ENCODE data around the gene NR2F1-AS1.
"Not testable (repeated sequence)": the region's sequence is repeated elsewhere in the genome, so short reads cannot be mapped to it uniquely, and the experiment has no call there.

NR2F1-AS1 gene

DNA sequence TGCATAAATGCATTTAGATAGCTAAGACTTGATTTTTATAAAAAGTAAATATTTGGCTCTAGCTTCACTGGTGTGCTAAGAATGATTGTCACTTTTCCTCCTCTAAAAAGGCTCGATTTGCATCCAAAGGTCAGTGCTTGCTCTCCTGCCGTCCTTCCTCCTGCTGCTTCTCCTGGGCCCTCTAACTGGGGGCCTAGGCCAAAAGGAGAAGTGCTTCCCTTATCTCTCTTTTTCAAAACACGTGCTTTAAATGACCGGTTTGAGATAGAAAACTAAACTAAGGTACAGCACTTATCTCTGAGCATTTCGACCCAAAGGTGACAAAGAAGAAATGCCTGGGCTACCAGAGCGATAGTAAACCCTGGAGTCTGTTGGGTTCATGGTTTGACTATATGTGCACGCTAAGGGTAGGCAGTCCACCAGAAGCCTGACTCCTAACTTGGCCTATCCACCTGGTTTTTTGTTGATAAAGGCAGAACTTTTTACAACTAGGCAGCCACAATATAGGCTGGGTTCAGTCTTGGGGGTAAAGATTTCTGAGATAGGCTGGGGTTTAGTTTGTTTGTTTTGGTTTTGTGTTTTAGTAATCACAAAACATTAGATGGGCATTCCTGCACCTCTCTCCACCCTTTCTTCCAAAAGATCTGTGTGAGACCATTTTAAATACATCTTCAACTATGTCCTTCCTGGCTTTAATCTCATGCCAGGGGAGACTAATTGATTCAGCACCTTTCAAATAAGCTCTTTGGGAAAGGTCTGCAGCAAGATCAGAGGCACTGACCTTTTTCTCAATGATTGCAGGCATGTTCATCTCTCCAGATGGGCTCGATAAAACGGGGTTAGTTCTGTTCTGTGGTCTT, 3.8 kb downstream of the NR2F1-AS1 start:
- no peak for DNase-seq
- no peak for ATAC-seq

DNA sequence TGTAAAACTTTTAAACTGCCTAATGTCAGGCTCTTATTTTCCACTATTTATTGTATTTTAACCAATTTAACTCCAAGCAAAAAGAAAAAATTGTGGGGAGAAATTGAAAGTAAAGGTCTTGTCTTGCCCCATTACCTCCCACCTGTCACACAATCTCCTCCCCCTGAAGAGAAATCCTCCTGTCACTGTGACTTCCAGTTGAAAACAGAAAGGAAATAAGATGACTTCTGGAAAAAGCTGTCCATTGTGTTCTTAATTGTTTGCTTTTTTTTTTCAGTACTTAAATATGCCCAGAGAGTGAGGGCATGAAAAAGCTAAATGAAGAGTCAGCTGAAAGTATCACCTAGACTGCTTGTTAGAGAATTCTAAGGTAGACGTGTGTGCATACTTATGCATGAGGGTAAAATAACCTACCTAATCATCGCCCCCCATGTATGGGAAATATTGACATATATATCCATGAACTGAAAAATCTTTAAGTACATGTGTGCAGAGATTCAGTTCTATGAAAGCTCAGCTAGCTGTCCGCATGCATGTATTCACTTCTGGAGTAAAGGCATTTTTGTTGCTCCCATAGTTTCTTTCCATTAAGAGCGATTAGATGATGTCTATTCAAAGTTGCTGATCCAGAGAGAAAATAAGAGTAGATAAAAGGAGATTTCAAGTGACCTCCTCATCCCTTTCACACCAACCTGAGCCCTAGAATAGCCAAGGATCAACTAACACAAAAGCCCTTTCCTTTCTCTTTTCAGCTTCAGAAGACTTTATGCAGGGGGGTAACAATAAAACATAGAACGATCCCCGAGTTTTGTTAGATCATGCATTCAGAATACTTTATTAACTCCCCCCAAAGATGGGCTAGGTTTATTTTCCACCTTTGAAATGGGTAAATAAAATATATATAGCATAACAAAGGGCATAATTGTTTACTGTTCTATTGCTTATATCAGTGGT, 5.3 kb downstream of the NR2F1-AS1 start:
- ATAC-seq (no peak), DNase-seq (no peak)

DNA sequence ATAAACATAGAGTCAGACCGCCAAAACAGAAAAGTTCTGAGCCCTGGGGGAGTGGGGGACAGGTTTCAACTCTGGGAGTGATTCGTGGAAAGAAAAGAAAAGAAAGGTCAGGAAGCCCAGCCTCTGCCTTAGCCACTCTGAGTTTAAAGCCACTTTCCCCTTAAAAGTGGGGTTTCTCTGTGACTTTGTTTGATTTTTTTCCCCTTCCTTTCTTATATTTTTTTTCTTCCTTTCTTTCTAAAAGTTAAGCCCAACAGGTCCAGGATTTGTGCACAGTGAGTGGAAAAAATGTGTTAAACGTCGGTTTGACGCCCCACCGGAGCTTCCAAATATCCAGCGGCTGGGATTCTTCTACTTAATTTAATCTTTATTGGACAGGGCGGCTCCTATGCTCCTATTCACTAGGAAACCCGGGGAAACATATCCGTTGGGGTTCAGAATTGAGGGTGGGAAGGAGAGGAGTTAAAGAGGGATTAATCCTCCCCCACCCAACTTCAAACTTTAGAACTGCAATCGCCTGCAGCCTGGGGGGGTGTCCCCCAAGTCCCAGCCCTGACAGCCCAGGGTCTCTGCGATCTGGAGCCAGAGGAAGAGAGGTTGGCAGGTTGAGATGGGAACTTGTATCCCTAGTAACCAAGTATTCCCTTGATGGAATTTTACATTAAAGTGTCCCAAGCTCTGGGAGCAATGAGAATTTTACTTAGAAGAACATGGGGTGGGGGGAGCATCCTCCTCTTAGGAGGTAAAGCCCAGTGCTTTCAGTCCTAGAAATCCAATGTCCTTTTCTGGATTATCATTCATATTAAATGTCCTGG, 6.3 kb downstream of the NR2F1-AS1 start:
- DNase-seq (no peak), ATAC-seq (no peak)

DNA sequence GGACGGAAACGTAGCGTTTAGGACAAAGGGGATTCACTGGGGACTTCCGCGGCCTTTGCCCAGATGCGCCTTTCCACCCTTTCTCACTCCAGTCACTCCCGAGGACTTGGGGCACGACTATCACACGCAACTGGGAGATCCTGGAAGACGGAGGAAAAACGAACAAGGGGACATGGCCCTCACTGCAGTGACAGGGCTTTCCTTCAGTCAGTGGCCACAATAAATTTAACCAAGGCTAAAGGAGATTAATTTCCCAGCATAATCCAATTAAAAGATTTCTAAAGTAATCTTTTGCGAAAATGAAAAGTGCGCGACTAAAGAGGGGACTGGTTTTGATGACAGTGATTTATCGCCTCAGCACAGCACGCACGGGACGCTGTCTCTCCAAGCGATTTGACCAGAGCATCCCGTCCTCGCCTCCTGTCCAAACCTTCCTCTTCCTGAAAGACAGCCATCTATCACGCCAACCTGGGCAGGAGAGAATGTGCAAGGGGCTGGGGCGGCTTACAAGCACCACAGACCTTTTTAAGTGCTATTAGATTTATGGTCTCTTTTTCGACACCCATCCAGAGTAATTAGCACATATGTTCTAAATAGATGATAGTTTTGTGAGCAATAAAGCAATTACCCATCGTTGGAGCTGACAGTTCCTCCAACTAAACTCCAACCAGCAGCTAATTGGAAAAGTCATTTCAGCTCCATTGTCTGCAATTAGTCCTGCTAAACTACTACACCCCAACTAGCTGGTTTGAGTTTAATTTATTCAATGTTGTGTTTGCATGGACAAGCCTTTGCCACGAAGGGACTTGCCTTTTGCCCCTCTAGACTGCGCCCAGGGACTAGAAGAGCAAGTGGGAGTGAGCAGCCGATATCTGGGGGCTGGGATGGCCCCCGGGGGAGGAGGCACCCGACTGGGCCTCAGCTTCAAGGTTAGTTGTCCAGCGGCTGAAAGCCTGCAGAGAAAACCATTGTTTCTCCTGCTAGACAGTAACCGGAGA, 7.4 kb downstream of the NR2F1-AS1 start:
- DNase-seq, result no peak
- ATAC-seq, result no peak

DNA sequence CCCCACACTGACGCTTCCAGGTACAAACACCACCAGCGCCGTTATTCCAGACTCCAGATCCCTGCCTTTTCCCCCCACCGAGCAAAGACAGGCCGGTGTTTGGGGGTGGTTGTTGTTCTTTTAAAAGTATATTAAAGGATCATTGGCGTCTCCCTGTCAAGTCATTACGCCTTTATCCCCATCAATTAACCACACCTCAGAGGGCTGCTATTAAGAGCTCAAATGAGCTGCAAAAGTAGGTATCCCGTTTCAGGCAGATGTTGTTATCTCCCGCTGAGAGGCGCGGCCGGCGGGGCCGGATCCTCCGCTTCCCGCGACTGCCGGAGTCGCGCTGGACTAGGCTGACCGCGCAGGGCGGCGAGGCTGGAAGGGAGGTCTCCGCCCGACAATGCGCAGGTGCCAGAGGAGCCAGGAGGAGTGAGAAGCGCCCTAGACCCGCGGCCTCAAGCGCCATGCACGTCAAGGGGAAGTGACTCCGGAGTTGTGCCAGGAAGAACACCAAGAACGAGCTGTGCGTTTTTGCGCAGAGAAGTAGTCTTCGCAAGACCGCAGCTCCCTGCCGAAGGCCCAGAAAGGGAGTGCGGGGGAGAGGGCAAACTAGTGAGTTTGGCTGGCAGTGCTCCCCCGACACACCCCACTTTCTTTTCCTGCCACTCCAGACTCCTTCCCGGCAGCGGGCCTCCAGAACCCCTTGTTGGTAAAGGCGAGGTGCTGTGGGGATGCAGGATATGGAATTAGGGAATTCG, 8.2 kb downstream of the NR2F1-AS1 start:
- DNase-seq (peak; percentile 9), ATAC-seq (no peak)

DNA sequence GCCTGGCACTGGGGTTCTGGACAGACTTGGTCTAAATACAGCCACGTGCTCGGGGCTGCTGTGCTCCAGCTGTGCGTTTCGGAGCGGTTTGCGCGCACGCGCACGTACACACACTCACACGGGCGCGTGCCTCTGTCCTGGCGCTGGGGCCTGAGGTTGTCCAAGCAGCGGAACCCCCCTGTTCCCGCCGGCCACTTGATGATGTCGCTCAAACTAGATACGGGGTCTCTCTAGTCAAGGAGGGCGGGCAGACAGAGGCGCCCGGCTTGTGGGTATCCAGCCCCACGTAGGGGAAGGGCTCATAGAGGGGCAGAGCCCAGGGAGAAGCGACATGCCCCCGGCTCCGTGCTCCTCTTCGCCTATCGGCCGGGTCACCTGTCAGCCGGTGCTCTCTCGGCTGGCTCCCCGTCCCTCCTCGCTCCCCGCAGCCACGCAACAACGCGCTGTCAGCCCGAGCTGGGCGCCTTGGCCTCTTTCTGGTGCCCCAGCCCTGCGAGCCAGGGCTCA, 8.9 kb downstream of the NR2F1-AS1 start:
- ATAC-seq, result no peak
- no peak for DNase-seq

DNA sequence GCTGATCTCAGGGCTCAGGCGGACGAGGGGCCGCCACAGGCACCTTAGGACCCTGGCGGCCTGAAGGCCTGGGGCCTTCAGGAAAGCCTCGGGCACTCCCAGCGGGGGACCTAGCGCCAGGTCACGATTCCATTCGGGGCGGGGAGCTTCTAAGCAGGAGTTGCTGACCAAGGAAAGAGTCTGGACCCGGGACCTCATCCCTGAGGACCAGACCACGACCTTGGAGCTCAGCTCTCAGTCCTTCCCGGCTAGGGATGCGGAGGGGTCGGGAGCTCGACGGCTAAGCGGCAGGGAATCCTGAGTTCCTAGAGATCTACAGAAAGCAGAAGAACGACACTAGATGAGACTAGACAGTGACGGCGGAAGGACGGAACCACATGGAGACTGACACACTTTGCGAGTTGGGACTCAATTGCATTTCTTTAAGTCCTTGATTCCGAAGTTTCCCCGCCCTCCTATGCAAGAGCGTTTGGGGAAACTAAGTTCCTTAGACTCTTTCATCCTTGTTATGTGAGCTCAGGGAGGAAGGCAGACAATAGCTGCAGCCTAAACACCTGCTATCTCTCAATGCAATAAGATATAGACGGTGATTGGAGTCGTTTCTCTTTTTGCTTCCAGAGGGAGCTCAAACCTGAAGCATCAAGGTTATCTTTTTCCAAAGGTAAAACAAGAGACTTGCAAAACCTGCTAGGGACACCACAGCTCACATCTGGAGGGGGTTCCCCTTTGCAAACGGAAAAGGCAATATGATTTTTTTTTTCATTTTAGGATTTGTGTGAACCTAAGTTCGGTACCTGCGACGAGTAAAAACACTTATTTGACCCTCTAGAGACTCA, 9.7 kb downstream of the NR2F1-AS1 start:
- ATAC-seq (no peak), DNase-seq (no peak)

DNA sequence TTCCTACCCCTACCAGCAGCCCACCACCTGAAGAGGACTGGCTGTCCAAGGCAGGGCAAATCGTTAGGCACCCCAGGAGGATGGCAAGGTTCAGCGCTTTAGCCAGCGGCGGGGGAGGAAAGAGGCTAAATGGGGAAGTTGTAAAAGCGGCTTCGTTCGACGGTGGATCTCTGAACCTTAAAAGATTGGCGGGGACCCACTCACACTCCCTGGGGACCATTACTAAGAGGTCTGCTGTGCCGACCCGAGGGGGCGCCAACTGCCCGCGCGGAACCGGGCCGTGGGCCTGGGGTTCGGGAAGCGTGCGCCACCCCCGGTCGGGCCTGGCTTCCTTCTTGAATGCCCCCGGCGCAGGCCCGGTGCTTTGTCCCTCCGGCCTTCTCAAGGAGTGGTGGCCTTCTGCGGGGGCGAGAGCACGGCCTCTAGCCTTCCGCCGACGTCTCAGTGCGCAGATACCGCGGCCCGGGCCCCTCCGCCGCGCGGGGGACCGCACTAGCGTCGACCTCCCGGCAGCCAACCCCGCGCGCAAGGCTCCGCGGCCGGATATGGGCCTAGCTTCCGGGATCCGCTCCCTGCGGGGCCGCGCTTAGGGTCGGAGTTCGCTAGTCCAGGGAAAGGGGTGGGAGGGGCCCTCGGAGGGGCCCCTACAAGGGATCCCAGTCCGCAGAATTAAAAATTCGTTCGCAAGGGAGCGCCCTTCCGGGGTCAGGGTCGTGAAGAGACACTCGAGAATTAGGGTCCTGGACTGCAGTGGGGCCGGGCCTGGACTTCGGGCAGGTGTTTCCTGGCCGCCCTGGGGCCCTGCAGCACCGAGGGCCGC, 10.5 kb downstream of the NR2F1-AS1 start:
- DNase-seq, result peak; percentile 8
- no peak for ATAC-seq

DNA sequence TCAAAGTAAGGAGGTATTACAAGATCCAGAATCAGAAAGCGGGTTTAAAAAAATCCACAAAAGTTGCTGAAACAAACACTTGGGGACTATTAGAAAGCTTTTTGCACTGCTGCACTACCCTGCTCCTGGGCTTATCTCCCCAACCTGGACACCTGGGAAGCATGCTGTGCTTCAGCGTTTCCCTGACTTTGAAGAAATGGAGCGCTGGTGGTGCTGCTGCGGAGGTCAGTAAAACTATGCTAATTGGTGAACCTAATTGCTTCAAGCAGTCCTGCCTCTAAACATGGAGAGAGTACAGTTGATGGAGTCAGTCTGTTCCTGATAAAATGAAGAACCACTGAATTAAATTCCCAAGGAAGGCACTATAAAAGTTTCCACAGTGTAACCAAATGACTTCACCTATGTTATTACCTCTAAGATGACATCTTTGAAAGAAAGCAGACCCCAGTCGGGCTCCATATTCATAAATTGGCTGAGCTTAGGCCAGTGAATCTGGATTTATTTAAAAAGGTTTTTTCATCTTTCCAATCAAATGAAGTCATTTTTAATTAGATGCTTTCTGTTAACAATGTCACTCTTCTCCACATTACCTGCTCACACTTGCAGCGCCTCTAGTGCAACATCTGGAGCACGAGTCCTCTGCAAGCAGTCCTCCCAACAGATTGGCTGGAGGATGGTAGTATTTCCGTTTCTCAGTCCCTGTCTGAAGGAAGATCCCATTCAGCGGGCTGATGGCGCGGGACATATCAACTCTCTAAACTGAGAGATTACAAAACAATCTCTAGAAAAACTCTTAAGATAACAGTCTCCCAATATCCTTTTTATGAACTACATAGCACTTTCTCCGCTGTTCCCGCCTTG, 11.5 kb downstream of the NR2F1-AS1 start:
- ATAC-seq (no peak), DNase-seq (no peak)

DNA sequence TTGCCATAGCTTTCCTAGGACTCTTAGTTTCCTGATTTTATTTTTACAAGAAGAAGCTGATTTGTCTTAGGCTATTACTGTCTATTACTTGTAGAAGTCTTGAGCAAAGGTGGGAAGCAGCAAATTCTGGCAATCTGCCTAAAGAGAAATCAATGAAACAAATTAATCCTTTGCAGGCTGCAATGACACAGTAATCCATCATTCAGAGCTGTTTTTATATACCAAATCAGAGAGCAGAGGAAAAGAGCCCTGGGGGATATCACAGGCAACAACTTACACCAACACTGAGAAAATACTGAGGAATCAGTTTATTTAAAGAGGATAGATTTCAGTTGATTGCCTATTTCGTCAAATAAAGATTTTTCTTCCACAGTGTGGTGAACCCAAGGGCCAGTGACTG, 13.6 kb downstream of the NR2F1-AS1 start:
- DNase-seq (no peak), ATAC-seq (no peak)

DNA sequence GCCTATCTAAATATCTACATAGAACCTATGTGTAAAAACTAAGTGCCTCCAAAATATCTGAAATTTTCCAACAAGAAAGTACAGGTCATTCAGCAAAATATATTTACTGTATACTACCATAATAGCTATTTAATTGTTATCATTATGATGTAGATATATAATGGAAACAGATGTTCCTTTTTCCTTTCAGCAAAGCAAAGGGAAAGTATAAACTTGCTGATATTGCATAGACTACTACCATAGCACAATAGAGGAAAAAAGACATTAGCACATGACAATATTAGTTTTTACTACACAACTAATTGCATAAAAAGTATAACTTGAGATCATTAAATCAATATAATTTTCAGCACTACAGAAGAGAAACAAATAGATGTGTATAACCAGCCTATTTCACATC, 14.9 kb downstream of the NR2F1-AS1 start:
- DNase-seq (no peak), ATAC-seq (no peak)

DNA sequence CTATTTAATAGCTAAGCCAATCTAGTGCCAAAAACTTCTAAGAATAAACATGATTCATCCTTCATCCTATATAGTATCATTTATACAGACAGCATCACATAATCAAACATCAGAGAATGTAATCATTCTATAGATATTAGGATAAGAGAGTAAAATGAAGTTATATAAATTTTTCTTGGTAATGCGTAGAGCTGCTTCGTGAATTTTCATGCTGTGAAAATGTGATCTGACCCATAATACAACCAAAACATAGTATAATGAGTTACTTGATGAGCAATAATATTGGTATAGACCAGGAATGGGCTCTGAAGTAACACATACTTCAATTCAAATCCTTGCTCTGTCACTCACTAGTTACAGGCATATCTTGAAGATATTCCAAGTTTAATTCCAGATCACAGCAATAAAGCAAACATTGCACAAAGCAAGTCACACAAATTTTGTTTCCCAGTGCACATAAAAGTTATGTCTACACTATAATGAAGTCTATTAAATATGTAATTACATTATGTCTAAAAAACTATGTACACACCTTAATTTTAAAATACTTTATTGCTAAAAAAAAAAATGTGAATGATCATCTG, 23.9 kb downstream of the NR2F1-AS1 start:
- no peak for DNase-seq

DNA sequence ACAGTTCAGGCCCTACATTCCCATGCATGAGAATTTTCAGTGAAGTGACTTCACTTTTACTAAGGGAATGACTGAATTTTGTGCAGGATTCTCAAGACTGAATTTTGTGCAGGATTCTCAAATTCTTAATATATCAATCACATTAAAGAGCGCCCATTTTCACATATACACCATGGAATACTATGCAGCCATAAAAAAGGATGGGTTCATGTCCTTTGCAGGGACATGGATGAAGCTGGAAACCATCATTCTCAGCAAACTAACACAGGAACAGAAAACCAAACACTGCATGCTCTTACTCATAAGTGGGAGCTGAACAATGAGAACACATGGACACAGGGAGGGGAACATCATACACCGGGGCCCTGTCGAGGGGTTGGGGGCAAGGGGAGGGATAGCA, 31.4 kb downstream of the NR2F1-AS1 start:
- DNase-seq, ATAC-seq: not testable (repeated sequence)

More for the DNA sequence above, 23.9 kb downstream of the NR2F1-AS1 start:
- ATAC-seq, result no peak

DNA sequence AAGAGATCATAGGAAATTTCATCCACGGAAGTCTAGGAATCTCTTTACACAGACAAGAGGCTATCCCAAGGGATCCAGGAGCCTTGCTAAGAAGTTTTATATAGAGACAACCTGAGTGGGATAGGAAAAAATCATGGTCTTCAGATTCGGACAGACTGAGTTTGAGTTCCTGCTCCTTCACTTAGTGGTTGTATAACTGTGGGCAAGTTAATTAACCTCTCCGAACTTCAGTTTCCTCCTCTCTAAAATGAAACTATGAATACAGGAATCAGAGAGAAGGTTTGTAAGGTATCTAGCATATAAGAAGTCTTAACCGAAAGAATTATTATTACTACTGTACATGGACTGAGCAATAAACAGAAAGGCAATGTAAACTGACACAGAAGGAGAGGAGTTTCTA, 35.1 kb downstream of the NR2F1-AS1 start:
- no peak for ATAC-seq
- DNase-seq, result no peak

DNA sequence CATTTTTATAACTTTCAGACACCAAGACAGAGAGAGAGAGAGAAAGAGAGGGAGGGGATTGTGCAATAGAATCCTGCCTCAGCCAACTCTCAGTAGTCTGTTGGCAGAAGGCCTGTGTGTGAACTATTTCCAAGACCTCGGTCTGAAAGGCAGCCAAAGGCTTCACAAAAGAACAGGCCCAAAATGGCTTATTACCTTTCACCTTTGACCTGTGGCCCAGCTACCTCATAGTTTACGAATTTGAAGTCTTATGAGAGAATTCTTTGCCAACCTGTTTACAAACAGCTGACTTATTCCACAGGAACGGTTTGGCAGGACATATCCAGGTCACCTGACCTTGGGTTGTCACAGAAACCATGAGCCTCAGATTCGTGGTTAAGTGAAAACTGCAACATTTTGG, 48.6 kb downstream of the NR2F1-AS1 start:
- DNase-seq, result no peak
- no peak for ATAC-seq

DNA sequence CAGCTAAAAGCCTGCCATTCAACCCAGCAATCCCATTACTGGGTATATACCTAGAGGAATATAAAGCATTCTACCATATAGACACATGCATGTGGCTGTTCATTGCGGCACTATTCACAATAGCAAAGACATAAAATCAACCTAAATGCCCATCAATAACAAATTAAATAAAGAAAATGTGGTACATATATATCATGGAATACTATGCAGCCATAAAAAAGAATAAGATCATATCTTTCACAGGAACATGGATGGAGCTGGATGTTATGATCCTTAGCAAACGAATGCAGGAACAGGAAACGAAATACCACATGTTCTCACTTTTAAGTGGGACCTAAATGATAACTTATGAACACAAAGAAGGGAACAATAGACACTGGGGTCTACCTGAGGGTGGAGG, 59.2 kb downstream of the NR2F1-AS1 start:
- not testable (repeated sequence) for ATAC-seq, DNase-seq

DNA sequence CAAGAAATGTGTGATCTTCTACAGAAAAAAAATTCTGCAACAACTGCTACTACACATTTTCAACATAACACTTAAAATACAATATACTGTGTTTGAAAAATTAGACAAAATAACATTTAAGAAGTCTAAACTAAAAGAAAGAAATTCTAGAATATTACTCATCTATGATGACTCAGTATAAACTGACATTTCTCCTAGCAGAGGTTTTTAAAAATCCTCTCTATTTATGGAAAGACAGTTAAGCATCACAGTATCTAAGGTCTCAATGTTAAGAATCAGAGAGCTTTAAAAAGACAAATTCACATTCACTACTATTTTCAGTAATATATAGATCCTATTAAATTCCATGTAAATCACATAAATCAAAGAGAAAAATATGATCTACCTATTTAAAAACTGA, 61.3 kb downstream of the NR2F1-AS1 start:
- DNase-seq, result no peak

More for the DNA sequence above, 61.3 kb downstream of the NR2F1-AS1 start:
- no peak for ATAC-seq

Measured in stimulated activated naive CD8-positive, alpha-beta T cell treated with anti-CD3 and anti-CD28 coated beads, Interleukin-15, Interleukin-2, amounts not matched to agents 100 U/mL and 50 U/mL, for 24 hours (primary cell).